Suprapubic skin (tissue), 4 donors: ENCODE data around the gene ADAMTS10.

ENCODE experiments used
- CTCF ChIP-seq, 2 donors: fragments of 200-600 bp in 1 of 2; fragments of 450-650 bp in 1 of 2; sonication (generic) in 1 of 2; IDR thresholded peaks; one replicate each; pipeline ENCODE4 v1.5.1; 2016 to 2019; ENCODE audit warnings: antibody characterized with exemption in 2 of 2, mild to moderate bottlenecking in 1 of 2, moderate library complexity in 1 of 2
- EP300 ChIP-seq: sonication (generic); formaldehyde crosslinking; IDR thresholded peaks from one replicate; pipeline ENCODE4 v1.6.1; 2017; ENCODE audit warnings: antibody characterized with exemption
- POLR2A ChIP-seq, 2 donors: fragments of 450-650 bp; IDR thresholded peaks; one replicate each; pipeline ENCODE4 v1.6.1; 2017; ENCODE audit warnings: antibody characterized with exemption in 2 of 2, mild to moderate bottlenecking in 2 of 2, moderate library complexity in 2 of 2
- POLR2AphosphoS5 ChIP-seq, 3 donors: sonication (generic); formaldehyde crosslinking; IDR thresholded peaks; one replicate each; pipeline ENCODE4 v1.6.1; 2017; ENCODE audit warnings: antibody characterized with exemption in 3 of 3

DNA sequence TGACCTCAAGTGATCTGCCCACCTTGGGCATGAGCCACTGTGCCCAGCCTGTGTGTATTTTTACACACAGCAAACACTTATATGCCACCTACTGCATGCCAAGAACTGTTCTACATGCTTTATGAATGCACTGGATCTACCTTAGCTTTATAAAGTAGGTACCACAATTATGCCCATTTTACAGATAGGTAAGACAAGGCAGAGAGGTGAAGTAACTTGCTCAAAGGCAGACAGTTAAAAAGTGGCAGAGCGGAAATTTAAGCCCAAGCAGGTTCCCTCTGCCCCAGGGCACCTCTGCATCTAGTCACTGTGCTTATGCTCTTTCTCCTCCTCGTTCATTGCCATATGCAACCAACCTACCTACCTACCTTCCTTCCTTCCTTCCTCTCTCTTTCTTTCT, 10.5 kb downstream of the ADAMTS10 start:
- TF ChIP-seq POLR2A (IDR thresholded peaks at IDR 0.05) (no peak), CTCF (IDR thresholded peaks at IDR 0.05) (no peak), POLR2AphosphoS5 (IDR thresholded peaks at IDR 0.05) (no peak), EP300 (no peak)
